ENCODE data around the gene TAS2R40.

GRCh38 chr7:143233816-143234532, 12.1 kb downstream of the TAS2R40 start:
- TF ChIP-seq, protein P1, sequence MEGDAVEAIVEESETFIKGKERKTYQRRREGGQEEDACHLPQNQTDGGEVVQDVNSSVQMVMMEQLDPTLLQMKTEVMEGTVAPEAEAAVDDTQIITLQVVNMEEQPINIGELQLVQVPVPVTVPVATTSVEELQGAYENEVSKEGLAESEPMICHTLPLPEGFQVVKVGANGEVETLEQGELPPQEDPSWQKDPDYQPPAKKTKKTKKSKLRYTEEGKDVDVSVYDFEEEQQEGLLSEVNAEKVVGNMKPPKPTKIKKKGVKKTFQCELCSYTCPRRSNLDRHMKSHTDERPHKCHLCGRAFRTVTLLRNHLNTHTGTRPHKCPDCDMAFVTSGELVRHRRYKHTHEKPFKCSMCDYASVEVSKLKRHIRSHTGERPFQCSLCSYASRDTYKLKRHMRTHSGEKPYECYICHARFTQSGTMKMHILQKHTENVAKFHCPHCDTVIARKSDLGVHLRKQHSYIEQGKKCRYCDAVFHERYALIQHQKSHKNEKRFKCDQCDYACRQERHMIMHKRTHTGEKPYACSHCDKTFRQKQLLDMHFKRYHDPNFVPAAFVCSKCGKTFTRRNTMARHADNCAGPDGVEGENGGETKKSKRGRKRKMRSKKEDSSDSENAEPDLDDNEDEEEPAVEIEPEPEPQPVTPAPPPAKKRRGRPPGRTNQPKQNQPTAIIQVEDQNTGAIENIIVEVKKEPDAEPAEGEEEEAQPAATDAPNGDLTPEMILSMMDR (IDR thresholded peaks at IDR 0.05; ENCODE audit: insufficient read depth, low read length, poor library complexity, severe bottlenecking), result no peak
- TF ChIP-seq EZH2phosphoT487 (conservative IDR thresholded peaks at IDR 0.05; ENCODE audit: low read length), result no peak
